ENCODE measurements around the gene MMP2.

The MMP2 gene

DNA sequence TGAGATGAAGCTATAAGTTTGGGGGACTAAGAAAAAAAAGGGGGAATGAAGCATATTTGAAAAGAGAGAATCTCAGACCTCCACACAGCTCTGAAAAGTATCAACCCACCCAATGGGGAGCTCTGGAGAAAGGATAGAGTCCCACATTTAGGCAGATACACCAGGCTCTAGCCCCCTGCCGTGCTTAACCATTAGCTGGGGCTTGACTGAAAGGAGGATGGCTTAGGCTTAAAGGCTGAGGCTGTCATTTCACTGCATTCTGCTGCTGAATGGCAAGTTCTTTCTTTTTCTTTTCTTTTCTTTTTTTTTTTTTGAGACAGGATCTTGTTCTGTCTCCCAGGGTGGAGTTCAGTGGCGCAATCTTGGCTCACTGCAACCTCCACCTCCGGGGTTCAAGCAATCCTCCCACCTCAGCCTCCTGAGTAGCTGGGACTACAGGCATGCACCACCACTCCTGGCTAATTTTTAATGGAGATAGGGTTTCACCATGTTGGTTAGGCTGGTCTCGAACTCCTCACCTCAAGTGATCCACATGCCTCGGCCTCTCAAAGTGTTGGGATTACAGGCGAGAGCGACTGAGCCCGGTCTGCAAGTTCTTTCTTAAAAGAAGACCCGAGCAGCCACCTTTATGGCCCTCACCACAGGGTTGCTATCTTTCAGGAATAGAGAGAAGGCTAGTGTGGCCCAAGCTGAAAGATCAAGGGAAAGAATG lies 9.0 kb upstream of the MMP2 start:
- DNase-seq (no peak), ATAC-seq (no peak)

DNA sequence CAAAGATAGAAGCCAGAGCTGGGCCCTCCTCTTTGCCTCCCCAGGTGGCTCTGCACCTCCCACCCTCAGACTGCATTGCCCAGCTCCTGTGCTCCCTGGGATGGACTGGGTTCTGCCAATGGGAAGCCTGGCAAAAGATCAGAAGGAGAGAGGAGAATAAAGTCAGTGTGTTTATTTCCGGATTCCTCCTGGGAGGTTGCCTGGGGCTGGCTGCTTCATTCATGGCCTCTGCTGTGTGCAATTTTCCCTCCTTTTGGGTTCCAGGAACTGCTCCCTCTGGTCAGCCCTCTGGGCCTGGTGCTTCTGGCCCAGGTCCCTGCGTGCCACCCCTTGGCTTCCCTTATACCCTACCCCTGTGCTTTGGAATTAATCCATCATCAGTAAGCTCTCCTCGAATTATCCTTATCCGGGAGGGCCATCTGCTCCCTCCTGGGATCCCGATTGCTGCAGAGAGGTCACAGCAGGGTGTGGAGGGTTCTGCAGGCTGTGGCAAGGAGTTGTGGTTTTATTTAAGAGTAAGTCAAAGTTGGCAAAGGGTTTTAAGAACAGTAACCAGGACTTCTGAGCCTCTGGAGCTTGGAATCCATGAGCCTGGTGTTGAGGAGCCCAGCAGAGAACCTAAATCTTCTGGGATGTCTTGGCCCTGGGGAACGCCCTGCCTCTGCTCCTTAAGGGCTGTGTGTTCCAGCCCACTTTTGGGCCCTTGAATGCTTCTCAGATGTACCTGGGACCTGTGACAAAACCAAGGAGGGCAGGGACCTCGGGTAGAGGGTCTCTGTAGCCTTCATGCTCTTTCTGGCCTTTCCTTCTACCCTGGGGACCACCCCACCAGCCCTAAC lies 8.2 kb upstream of the MMP2 start:
- ATAC-seq: no peak
- DNase-seq: no peak

DNA sequence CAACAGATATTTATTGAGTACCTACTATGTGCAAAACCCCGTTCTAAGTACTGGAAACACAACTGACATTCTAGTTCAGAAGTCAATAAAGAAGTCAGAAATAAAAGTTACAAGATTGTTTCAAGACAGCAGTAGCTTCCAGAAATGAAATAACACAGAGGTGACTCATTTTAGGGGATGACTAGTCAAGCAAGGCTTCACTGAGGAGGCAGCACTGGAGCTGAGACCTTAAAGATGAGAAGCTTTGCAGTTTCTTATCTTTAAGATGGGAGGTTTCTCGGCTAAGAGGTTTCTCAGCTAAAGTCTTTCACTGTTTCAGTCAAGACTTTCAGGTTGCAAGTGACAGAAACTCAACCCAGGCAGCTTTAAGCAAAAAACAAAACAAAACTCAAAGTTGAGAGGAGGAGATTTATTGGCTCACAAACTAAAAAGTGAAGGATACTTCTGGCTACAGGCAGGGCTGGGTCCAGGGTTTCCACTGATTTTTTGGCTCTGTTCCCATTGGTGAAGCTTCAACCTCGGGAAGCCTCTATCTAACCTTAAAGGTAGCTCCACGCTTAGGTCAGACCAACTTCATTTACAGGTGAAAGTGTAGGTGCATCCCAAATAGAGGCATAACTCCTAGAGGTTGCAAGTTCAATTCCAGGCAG lies 7.4 kb upstream of the MMP2 start:
- DNase-seq (no peak), ATAC-seq (peak; percentile 52)

DNA sequence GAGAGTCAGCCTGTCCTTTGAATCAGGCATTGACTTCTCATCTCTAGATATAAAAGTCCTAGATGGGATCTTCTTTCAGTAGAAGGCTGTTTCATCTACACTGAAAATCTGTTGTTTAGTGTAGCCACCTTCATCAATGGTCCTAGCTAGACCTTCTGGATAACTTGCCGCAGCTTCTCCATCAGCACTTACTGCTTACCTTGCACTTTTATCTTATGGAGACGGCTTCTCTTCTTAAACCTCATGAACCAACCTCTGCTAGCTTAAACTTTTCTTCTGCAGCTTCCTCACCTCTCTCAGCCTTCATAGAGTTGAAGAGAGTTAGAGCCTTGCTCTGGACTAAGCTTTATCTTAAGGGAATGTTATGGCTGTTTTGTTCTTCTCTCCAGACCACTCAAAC lies 5.4 kb upstream of the MMP2 start:
- ATAC-seq (no peak), DNase-seq (no peak)

DNA sequence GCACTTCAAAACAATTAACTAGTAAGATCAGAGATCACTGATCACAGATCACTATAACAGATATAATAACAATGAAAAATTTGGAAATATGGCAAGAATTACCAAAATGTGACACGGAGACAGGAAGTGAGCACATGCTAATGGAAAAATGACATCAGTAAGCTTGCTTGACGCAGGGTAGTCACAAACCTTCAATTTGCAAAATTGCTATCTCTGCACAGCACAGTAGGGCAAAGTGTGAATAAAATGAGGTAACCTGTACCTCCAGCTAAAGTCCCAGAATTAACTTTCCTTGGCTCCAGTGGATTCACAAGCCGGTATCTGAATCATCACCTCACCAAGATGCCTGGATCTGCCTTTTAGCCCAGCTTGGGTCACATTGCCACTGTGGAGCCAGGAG lies 4.2 kb upstream of the MMP2 start:
- ATAC-seq (no peak), DNase-seq (no peak)

DNA sequence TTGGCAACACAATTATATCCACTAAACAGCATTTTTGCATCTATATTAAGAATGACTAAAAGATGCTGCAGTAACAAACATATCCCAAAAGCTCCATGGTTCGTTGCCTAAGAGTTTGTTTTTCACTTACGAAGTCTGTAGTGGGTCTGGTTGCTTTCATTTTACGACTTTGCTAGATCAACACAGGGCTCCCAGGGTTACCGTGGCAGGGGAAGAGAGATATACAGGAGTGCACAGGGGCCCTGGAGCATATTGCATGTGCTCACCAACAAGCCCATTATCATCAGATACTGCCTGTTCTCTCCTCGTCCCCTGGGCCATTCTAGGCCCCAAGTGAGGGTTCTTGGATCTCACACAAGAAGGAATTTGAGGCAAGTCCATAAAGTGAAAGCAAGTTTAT lies 3.1 kb upstream of the MMP2 start:
- no peak for ATAC-seq
- DNase-seq: no peak

DNA sequence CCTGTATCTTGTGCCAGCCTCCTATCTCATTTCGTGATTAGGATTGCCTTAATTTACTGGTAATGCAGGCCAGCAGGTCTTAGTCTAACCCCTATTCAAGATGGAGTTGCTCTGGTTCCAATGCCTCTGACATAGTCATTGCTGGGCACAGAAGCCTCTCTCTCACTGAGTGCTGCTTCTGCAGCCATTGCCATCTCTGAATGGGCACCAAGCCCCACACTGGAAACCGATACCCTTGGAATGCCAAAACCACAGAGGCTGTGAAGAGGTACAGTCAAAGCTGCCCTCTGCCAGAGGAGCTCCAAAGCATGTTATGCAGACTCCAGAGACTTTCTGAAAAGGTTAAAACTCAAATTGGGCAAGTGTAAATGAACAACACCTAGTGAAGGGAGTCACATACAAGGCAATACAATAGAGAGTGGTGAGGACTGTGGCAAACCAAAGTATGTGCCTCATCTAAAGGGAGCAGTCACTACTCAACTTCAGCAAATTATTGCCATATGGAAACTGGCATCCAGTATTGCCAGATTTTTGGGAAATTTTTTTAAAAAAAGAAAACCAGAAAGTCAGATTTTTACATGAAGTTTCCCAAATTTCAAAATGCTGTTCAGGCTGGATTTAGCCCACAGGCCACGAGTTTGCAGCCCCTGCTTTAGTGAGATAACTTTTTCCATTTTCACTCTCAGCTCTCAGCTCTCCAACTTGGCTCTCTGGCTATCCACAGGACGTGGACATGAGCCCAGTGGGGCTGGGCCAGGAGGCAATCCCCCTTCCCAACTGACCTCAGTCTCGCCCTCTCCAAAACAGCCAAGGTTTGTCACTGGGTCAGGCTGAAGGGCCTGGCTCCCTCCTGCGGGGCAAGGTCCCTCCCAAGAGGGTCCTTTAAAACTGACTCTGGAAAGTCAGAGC lies 2.1 kb upstream of the MMP2 start:
- DNase-seq (no peak), ATAC-seq (no peak)

DNA sequence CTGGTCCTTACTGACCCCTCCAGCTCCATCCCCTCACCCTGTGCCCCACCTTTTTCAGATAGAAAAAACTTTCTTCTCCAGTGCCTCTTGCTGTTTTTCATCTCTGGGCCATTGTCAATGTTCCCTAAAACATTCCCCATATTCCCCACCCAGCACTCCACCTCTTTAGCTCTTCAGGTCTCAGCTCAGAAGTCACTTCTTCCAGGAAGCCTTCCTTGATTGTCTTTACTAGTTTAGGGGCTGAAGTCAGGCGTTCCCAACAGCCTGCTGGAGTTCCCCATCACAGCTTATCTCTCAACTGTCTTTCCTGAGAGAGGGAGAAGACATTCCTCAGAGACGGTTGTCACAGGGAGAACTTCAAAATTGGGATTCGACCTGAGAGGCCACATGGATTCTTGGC lies 1.3 kb upstream of the MMP2 start:
- ATAC-seq (no peak), DNase-seq (no peak)

DNA sequence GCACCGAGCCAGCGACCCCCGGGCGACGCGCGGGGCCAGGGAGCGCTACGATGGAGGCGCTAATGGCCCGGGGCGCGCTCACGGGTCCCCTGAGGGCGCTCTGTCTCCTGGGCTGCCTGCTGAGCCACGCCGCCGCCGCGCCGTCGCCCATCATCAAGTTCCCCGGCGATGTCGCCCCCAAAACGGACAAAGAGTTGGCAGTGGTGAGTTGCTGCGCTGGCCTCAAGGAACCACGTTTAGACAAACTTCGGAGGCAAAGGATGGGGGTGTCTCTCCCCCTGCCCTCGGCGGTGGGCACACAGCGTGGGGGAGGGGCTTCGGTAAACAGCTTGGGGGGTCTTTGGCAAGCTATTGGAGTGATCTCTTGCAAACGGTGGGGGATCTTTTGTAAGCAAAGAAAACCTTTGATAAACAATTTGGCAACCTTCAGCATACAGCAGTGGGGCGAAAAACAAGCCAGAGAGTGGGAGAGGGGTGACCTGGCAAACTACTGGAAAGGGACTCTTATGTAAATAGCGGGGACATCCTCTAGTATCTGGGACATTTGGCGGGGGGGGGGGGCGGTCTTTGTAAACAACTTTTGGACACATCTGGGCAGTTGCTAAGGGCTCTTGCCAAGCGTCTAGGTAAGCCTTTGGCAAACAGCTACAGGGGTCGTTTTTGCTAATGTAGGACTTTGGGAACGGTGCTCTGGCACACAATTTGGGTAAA lies 587 bp downstream of the MMP2 start:
- ATAC-seq (no peak), DNase-seq (no peak)

DNA sequence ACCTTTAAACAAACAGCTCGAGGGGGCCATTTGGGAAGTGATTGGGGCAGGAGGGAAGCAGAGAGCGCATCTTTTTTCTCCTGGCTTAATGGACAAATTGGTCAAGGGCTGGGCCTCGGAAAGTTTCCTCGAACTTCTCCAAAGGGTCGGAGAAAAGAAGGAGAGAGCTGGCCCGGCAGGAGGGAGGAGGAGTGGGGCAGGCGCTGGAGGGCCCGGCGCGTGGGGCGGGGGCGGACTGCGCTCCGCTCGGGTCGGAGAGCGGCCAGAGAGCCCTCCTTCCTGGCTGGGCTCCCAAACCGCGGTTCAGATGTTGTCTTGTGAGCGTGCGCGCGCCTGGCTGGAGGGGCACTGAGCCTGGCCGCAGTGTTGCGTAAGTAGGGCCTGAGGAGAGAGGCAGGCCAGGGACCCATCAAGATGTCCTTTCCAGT lies 1.2 kb downstream of the MMP2 start:
- ATAC-seq: no peak
- DNase-seq: no peak

DNA sequence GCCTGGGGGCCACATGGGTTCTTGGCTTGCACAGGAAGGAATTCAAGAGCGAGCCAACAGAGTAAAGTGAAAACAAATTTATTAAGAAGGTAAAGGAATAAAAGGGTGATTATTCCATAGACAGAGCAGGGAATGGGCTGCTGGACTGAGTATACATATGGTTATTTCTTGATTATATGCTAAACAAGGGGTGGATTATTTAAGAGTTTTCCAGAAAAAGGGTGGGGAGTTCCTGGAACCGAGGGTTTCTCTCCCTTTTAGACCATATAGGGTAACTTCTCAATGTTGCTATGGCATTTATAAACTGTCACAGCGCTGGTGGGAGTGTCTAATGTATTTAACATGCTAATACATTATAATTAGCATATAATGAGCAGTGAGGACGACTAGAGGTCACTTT lies 2.0 kb downstream of the MMP2 start:
- DNase-seq (no peak), ATAC-seq (no peak)

DNA sequence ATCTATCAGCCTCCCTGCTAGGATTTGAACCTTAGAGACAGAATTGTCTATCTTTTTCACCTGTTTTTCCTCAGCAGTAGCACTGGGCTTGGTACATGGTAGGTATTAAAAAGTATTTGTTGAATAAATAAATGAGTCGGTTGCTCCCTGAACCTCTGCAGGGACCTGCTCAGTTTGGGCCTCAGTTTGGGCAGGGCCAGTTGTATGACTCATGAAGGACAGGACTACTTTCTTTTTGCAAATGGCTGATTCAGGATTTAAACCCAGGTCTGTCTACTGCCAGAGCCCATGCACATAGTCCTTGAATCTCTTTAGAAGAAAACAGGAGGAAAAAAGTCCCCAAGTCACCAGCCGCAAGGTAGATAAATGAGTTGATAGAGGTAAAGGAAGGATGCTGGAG lies 3.1 kb downstream of the MMP2 start:
- ATAC-seq (no peak), DNase-seq (no peak)

DNA sequence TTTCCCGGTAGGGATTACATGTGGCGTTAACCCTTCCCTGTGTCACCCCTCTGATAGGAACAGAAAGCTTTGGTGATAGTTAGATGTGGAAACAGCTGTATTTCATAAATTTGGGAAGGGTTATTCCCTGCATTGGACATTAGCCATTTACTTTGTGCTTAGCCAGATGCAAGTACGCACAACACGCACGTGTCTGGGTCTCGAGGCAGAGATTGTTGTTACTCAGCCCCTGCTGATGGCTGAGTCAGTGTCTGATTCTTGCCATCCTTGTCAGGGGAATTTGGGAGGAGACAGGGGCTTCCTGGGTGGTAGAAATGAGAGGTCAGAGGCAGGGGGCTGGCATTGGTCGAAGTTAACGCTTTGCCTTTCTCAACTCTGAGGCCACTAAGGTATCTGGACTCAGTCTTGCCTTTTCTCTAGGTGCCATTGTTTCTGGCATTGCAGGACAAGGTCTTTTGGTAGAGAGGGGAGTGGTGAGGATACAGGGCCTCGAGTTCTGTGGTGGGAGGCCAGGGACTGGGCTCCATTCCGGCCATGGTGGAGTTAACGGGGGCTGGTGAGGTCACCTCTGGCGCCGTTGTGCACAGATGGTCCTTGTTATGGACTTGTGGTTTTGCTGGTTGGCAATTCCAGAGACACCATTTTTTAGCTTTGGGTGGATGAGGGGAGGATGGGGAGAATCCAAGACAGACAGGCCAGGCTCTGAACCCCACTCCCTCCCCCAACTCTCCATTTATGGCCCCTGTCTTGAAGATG lies 8.2 kb downstream of the MMP2 start:
- DNase-seq (no peak), ATAC-seq (no peak)

DNA sequence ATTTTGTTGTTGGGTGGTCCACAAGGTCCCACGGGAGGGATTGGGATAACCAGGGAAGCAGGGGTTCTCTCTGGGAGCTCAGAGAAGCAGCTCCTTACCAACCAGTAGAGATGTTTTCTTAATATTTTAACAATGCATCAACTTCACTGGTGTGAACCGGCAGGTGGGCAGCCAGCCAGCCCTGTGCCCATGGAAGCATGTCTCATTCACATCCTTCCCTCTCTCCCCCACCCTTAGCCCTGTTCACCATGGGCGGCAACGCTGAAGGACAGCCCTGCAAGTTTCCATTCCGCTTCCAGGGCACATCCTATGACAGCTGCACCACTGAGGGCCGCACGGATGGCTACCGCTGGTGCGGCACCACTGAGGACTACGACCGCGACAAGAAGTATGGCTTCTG lies 9.3 kb downstream of the MMP2 start:
- DNase-seq (no peak), ATAC-seq (no peak)

DNA sequence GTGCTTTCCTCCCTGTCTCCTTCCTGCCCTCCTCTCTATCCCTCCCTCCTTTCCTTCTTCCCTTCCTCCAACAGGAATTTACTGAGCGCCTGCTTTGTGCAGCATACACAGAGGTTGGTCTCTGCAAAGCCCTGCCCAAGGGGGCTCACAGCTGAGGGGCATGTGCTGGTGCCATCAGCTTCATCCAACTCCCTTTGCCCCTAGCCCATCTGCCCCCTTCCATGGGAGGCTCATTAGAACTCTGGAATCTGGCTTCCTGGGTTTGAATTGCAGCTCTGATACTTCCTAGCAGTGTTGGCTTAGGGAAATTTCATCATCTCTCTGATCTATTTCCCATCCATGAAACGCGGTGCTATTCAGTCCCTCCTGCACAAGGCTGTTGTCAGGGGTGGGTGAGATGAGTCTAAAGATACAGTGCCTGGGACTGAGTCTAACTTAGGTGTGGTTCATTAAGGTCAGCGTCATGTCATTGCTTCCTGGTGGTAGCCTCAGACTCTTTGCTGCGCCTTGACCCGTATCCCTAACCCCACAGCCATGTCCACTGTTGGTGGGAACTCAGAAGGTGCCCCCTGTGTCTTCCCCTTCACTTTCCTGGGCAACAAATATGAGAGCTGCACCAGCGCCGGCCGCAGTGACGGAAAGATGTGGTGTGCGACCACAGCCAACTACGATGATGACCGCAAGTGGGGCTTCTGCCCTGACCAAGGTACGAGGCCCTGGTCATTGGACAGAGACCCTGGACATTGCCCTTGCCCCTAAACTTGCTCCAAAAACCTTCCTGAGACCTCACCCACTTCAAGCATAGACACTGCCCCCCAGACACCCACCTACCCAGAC lies 10.3 kb downstream of the MMP2 start:
- DNase-seq (no peak), ATAC-seq (no peak)

DNA sequence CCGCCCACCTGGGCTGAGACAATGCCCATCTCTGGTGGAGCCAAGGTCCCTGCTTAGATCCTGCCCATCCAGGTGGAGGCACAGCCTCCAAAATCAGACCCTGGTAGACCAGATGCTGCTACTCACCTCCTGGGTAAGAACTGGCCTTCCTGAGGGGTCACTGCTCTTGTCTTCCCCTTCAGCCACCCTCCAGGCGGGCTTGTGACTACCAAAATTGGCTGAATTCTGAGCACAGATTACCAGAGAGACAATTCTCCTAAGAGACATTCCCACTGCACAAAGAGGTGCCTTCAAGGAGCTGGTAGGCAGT lies 10.9 kb downstream of the MMP2 start:
- no peak for DNase-seq

DNA sequence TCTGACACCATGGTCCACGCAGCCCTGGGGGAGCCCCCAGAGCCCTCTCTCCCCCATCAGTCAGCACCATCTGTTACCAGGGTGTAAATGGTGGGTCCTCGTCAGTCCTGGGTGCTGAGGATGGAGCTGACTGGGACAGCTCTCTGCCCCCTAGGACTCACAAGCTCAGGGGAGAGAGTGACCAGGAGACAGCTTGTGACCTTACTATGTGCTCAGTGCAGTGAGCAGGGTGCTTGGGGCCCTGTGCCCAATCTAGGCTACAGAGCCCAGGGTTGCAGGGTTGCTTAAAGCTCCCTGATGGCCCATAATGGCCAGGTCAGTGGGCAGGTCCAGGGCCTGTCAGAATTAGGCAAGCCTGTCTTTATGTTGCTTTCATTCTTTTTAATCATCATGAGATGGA lies 11.3 kb downstream of the MMP2 start:
- ATAC-seq (no peak), DNase-seq (no peak)

More for the DNA sequence above, 10.9 kb downstream of the MMP2 start:
- no peak for ATAC-seq

DNA sequence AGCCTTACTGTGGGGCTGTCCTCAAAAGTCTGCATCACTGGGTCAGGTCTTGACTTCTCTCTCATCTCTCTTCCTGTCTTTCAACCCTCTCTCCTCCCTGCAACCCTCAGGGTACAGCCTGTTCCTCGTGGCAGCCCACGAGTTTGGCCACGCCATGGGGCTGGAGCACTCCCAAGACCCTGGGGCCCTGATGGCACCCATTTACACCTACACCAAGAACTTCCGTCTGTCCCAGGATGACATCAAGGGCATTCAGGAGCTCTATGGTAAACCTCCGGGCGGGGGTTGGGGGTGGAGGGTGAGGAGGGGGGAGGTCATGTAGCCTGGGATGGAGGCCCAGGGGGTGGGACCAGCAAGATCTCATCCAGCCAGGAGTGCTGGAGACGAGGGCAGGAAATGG lies 12.7 kb downstream of the MMP2 start:
- ATAC-seq (no peak), DNase-seq (no peak)

DNA sequence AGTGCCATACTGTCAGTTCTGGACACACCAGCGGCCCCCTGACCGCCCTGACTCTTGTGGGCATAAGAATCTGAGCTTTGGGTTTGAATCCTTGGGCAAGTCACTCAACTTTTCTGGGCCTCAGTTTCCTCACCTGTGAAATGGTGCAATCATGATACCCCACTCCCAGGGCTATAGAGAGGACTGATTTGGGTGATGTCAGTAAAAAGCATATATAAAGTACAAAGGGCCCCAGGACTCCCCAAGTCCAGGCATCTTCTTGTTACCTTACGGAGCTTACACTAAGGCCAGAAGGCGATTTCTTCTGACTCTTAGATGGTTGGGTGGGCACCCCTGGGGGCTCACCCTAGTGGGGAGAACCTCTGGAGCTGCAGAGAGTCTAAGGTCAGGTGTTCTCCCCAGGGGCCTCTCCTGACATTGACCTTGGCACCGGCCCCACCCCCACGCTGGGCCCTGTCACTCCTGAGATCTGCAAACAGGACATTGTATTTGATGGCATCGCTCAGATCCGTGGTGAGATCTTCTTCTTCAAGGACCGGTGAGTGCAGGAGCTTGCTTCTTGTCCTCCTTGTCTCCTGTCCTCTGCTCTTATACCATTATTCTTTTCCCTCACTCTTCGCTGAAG lies 13.9 kb downstream of the MMP2 start:
- ATAC-seq (no peak), DNase-seq (no peak)

DNA sequence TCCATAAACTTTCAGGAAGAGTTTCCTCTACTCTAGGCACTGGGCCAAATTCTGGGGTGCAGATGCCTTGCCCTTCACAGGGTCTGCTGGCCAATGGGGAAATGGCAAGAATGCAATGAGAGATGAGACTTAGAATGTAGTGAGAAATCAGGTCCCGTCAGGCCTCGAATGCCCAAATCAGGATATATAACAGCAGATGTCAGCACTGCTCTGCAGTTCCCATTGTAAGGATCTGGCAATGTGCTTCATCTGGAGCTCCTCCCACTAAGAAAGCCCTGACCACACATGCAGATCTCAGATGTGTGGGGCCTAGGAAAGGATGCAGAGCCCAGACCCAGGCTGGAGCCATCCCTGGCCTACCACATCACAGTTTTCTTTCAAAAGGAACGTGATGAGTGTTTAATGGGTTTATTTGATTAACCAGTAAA lies 16.0 kb downstream of the MMP2 start:
- DNase-seq (no peak), ATAC-seq (no peak)
